HG02759 (cell line): ENCODE results near the gene SMCO2.

Source experiments
- ATAC-seq: cut with Tn5 transposase; IDR thresholded peaks from one replicate; pipeline ENCODE4 v1.9.1; 2021; ENCODE audit warnings: mild to moderate bottlenecking, moderate library complexity; ENCODE audit not compliant: unreplicated experiment

SMCO2 gene

DNA sequence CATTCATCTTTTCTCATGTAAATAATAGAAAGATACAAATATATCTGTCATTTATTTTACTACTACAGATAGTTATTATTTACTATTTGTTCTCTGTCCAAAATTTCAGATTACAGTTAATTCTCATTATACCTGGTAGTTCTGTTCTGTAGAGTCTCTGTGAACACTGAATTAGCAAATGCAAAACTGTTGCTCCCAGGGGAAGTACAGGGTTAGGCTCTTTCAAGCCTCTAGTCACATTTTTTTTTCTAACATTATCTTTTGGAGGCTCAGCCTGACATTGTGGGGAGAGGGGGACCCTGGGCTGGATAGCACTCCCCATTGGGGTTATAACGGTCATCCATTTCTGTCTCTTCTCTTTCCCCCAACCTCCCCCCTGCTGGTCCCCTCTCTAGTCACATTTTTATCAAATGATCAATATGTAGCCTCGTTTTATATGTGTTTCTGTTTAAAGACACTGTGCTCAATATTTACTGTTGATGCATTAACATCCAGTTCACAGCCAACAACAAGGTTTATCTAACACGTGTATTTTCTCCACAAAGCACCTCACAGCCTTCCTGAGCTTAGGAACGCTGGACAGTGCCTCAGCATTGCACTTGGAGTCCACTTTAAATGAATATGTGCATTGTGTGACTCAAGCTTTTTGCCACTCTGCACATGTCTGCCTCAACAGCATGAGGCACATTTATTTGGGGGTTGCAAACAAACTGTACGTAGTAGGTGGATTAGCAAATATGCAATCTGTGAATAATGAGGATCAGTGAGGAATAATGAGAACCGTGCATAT, 4.7 kb downstream of the SMCO2 start:
- no peak for ATAC-seq

DNA sequence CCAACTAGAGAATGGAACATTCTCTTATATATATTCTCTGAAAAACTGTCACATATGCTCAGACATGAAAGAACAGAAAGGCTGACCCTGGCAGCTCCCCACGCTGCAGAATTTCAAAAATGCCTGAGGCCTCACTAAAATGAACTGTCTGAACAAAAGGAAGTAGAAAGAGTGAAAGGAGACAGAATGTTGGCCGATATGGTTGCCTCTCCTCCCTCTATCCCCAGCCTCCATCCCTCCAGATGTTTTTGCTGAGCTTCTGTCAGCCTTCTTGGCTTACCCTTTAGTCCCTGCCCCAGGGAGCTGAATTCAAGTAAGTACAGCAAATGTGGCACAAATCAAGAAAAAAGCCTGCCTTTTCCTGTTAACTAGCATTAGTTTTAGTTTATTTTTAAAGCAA, 6.9 kb downstream of the SMCO2 start:
- no peak for ATAC-seq

DNA sequence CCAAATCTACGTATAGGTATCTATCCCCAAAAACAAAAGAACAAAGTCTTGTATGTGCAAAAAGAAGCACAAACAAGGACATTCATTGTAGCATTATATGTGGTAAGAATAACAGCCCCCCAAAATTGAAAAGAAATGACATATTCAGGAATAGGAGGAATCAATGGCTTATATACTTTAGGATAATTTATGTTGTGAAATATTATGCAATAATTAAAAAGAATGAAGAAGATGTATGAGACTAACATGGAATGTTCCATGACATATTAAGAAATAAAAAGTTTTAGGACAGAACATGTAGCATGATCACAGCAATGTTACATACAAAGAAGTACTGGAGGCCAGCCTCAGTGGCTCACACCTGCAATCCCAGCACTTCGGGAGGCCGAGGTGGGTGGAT, 9.1 kb downstream of the SMCO2 start:
- no peak for ATAC-seq

DNA sequence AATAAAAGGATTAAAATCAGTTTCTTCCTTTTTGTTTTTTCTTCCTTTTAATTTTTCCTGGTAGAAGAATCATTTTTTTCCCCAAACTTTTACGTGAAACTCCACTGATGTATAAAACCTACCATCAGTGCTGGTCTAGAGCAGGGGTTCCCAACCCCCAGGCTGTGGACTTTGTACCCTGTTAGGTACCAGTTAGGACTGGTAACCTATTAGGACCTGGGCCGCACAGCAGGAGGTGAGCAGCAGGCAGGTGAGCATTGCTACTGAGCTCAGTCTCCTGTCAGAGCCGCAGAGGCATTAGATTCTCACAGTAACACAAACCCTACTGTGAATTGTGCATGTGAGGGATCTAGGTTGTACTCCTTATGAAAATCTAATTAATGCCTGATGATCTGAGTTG, 10.1 kb downstream of the SMCO2 start:
- no peak for ATAC-seq

DNA sequence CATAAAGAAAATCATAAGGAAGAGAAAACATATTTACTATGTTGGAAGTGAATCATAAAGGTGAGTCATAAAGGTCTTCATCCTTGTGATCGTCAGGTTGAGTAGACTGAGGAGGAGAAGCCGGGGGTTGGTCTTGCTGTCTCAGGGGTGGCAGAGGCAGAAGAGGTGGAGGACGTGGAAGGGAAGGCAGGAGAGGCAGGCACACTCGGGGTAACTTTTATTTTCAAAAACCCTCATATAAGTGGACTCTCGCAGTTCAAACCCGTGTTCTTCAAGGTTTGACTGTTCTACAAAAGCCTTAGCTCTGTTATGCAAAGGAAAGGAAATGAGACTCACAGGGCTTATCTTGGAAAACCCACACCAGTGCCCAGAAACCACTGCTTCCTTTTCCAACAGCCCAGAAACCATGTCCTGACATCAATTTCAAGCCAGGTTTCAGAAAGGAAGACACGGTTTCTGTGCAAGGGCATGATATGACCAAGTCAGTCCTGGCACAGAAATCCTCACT, 14.0 kb downstream of the SMCO2 start:
- ATAC-seq: peak; percentile 35

DNA sequence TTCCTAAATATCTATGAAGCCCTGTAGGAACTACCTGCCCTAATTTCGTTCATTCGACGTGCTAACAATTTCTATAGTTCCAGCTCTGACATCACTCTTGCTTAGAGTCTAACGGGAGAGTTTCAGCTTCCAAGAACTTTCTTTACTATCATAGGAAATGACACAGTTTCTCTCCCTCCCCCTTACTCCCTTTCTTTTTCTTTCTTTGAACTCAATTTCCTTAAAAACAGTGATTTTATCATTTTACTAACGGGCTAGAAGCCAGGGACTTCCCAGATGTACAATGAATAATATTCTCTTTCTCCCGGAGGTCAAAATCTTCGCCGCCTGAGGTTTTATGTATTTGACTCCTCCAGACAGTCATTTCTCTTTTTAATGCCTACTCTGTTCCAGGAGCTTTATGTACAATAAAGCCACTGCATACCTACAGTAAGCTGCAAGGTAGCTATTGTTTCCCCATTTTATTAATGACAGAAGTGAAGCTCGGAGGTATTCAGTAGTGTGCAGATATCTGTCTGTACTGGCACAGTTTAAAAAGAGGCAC, 15.7 kb downstream of the SMCO2 start:
- no peak for ATAC-seq

DNA sequence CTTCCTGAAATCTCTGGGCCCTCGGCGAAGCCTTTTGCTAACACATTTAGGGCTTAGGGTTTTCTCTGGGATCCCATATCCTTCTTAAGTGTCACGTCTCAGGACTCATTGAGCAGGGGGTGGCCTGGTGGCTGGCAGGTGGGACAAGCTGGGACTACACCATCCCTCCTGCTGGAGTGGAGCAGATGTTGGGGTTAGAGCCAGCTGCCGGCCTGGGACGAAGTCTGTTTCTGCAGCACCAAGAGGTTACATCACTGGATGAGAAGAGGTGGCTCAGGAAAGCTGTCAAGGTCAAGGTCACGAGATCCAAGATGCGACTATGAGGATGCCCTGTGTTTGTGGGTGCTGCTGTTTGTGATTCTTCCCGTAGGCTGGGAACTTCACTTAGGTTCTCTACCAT, 16.3 kb downstream of the SMCO2 start:
- no peak for ATAC-seq

DNA sequence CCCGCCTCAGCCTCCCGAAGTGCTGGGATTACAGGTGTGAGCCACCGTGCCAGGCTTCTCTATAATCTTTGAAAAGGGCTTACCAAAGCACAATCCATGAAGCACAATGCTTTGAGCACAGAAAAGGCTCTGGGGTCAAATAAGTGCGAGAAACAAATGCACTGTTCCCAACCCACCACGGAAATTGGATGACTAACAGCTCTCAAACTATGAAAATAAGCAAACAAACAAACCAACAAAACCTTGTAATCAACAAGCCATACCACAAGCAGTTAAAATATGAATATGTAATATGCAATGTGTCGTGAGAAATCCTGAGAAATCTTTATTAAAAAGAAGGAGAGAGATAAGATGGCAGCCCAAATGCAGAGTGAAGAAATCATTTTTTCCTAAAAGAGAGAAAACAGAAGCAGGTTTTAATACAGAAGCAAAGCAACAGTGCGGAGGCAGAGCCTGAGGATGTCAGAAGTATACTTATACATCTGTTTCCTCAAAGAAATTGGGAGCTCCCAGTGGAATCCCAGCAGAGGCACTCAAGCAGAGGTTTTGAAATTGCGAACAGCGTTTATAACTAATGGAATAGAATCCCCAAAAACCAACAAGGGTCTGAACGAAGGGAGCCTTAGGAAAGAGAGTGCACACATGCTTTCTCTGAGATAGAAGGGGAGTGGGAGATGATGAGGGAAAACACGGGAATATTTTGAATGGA, 17.1 kb downstream of the SMCO2 start:
- ATAC-seq: no peak

DNA sequence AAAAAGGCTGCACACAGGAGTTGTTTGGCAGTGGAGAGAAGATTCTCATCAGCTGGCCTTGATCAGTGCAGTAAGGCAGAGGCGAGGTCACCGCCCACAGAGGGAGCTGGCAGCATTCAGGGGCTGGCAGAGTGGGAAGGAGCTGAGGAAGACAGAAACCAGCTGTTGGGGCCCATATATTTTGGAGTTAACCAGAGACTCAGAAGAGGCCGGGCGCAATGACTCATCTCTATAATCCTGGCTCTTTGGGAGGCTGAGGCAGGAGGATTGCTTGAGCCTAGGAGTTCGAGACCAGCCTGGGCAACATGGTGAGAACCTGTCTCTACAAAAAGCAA, 17.7 kb downstream of the SMCO2 start:
- ATAC-seq: no peak

DNA sequence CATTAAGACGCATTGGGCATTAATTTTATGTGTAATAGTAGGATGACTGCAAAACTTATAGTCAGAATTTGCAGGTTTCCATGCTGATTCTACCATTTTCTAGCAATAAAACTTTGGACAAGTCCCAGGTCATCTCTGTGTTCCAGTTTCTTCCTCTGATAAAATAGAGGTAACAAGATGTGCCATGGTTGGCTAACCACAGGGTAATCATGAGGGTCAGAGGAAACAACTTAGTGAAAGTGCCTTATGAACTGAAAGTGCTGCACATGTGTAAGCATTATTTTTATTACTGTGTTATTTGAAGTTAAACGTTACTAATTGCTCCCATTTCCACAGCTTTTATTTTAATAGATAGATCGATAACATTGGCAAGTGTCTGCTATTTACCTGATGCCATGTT, 21.1 kb downstream of the SMCO2 start:
- no peak for ATAC-seq

DNA sequence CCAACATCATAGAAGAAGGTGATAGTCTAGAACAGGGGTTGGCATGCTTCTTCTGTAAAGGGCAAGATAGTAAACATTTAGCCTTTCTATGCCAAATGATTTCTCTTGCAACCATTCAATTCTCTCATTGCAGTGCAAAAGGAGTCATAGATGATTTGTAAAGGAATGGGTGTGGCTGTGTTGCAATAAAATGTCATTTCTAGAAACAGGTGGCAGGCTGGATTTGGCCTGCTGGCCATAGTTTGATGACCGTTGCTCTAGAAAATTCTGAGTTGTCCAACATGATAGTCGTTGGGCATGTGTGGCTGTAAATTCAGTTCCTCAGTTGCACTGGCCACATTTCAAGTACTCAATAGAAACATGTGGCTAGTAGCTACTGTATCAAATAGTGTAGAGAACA, 21.7 kb downstream of the SMCO2 start:
- no peak for ATAC-seq

DNA sequence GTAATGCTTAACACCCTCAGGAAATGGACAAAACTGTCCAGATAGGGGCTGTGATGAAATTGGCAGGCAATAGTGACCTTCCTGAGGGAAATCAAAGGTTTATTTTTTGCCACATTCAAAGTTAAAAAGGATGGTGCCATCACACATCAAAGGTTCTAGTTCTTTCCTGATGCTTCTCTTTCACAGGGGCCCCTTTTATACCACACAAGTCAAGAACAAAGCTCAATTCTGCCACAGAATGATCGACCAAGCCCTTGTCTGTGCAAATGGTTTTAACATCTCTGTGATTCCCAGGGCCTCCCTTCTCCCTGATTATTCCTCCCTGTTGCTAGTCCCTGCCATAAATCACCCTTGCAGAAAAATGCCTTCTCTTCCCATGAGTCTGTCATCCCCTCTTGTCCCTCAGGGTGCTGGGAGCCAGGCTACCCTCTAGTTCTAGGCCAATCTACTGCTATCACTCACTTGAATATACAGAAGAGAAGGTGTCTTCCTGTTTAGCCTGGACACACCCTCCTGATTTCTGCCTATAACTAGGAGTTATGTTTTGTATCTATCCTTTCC, 22.7 kb downstream of the SMCO2 start:
- no peak for ATAC-seq

DNA sequence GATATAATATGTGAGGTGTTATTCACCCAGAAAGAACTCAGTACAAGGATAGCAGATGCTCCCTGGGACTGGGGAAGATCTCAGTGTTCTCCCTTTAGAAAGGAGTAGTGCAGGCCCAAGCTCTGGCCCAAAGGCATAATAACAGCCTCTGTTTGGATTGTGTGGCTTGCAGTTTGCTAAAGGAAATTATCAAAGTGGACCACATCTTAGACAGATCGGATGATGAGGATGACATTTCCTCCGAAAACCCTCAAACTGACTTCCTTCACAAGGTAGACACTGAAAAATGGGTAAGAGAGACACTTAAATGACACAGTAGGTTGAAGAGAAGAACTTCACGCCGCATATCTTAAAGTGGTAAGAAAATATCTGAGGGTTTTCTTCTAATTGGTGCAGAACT, 26.1 kb downstream of the SMCO2 start:
- no peak for ATAC-seq

DNA sequence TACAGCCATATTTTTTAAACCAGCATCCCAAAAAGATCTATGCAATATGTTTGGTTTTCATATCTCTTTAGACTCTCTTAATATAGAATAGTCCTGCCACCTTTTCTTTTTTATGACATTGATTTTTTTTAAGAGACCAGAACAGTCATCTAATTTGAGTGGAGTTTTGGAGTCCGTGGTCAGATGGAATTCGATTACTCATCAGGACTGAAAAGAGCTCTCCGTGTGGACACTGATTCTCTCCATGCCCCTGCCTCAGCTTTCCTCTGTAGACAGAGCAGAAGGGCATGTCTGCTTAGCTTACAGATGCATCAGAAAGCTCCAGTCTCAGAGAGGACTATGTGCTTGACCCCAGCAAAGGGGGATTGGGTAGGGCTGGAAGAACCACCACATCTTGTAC, 27.8 kb downstream of the SMCO2 start:
- ATAC-seq: no peak

DNA sequence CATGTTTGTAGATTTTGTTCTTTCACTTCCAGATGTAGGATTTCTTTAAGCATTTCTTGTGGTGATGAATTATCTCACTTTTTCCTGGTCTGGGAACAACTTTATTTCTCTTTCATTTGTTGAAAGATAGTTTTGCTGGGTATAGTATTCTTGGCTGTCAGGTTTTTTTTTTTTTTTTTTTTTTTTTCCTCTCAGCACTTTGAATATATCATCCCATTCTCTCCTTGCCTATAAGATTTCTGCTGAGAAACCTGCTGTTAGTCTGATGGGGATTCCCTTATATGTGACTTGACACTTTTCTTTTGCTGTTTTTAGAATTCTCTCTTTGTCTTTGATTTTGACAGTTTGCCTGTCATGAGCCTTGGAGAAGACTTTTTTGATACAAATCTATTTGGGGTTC, 30.5 kb downstream of the SMCO2 start:
- ATAC-seq: no peak

DNA sequence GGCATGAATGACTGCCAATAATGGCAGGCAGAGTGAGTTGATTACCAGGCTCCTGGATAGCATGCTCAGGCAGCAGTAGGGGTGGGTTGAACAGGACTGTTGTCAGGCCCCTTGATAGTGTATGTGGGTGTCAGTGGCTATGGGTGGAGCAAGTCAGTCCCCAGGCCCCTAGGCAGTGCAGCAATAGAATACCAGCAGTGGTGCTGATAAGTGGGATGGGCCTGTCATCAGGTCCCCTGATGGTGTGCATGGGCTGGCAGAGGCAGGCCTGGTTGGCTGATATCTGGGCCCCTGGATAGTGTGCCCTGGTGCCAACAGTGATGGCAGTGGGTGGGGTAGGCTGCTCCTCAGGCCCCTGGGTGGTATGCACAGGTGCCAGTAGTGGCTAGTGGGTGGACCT, 32.4 kb downstream of the SMCO2 start:
- ATAC-seq: no peak

DNA sequence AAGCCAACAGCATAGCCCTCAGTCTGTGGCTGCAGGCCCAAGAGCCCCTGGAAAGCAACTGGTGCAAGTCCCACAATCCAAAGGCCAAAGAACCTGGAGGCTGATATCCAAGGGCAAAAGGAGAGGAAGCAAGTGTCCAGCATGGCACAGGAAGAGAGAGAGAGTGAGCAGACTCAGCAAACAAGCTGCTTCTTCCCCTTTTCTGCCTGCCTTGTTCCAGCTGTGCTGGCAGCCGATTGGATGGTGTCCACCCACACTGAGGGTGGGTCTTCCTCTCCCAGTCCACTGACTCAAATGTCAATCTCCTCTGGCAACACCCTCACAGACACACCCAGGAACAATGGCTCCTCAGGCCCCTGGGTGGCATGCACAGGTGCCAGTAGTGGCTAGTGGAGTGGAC, 33.5 kb downstream of the SMCO2 start:
- no peak for ATAC-seq

DNA sequence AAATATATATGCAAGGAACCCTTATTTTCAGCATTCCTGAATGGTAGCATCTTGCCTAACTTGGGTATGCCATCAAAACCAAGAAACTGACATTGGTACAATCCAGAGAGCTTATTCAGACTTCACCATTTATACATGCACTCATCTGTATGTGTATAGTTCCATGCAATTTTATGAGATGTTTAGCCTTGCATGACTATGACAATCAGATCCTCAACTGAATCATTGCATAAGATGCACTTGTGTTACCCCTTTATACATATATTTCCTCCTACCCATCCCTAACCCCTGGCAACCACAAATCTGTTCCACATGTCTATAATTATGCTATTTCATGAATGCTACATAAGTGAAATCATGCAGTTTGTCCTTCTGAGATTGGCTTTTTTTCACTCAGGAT, 40.4 kb downstream of the SMCO2 start:
- no peak for ATAC-seq

DNA sequence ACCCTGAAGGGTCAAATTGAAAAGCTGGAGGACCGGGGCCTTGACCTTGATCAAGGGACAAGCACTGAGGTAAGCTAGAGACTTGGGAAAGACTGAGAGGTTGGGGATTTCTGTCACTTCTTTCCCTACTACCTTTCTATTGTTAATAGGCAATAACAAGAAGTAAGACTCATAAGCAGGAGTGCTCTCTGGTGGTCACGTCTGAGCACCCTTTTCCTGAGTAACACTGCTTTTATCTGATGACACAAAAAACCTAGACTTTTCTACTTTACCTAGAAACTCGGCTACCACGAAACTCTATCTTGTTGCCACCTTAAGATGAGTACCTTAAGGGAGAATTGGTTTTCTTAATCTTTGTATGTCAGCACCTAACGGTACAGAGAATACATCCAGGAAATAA, 41.9 kb downstream of the SMCO2 start:
- no peak for ATAC-seq

DNA sequence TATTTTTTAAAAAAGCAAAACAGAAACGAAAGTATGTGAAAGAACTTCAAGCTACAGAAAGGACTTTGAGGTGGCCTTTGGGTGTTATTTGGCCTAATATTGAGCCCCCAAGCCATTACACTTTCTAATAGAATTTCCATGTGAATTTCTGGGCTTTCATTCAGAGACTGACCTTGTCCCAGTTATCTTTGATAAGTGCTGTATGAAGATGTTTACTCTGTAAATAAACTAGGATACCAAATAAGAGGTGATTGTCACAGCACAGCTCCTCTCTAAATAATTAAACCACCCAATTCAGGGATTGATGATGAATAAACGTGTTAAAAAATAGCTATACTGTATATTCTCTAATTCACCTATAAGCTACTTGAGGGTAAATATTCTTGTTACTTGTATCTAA, 44.7 kb downstream of the SMCO2 start:
- ATAC-seq: no peak

DNA sequence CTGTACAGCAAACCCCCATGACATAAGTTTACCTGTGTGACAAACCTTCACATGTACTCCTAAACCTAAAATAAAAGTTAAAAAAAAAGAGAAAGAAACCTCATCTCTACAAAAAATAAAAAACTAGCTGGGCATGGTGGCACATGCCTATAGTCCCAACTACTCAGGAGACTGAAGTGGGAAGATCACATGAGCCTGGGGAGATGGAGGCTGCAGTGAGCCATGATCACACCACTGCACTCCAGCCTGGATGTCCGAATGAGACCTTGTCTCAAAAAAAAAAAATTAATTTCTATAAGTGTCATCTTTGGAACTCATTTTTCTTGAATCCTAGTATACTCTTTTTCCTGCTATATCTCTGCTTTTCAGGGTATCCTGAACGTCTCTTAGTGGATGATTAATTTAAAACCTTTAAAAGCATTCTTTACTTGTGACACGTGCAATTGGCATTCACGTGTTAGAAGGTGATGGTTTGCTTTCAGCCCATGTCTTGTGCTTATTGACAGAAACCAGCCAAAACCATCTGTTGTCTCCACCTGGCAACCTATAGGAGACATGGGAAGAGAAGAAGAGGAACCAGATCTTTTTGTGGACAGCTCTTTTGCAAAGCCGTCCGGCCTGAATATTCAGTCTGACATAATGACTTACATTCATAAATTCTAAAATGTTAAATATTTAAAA, 46.9 kb downstream of the SMCO2 start:
- ATAC-seq: no peak
